ENCODE data around the gene VIPR2. TPM values are rescaled to one million over a fixed set of nuclear protein-coding genes. Genes with fewer than 3 reads are reported as not detected.
"Not testable (repeated sequence)": the region's sequence is repeated elsewhere in the genome, so short reads cannot be mapped to it uniquely, and the experiment has no call there.

Gene VIPR2
- total and polyA plus RNA-seq, 4 donors = 0.02 to 0.91 (median 0.73) TPM

- Histone ChIP-seq H3K36me3 (ENCODE audit: control insufficient read depth in 4 of 4, insufficient read depth in 4 of 4, low read length in 4 of 4) (no peaks in the 10 kb centered on the region), H3K4me1 (ENCODE audit: control insufficient read depth in 5 of 5, insufficient read depth in 5 of 5, low read length in 5 of 5) (no peaks in the 10 kb centered on the region), H3K4me3 (no peak overlapping the region), H3K27ac (ENCODE audit: low read depth in 1 of 2, low read length in 1 of 2) (no peak overlapping the region), H3K9me3 (ENCODE audit: control insufficient read depth in 4 of 4, insufficient read depth in 3 of 4, low read length in 3 of 4) (peaks cover 0 to 17% (median 10%) of the 10 kb centered on the region in 4 donors), H3K9ac (ENCODE audit: insufficient read depth in 1 of 2, low read length in 2 of 2) (no peak overlapping the region), H3K27me3 (ENCODE audit: control insufficient read depth in 3 of 3, insufficient read depth in 3 of 3, low read length in 2 of 3) (no peaks in the 10 kb centered on the region)
- 88 to 94% methylated on average over 17 of the region's 17 CpGs for WGBS, 2 donors
- DNase-seq = no peak
- no peak for ATAC-seq (ENCODE audit: insufficient read depth, low FRiP score)
- TF ChIP-seq CTCF (IDR thresholded peaks at IDR 0.05; ENCODE audit: control extremely low read depth, extremely low read depth) = no peak
Measured at GRCh38 chr7:159169391-159169790, 24.7 kb upstream of the VIPR2 start.

GRCh38 chr7:159167139-159167538 is 22.5 kb upstream of the VIPR2 start:
- H3K4me3 ChIP-seq = no peak overlapping the region

GRCh38 chr7:159166530-159166929 is 21.9 kb upstream of the VIPR2 start:
- H3K4me3 ChIP-seq = no peak overlapping the region
- peaks cover 0 to 15% (median 7%) of the 10 kb centered on the region in 4 donors for H3K9me3 ChIP-seq (ENCODE audit: control insufficient read depth in 4 of 4, insufficient read depth in 3 of 4, low read length in 3 of 4)
- no peaks in the 10 kb centered on the region for H3K36me3 ChIP-seq (ENCODE audit: control insufficient read depth in 4 of 4, insufficient read depth in 4 of 4, low read length in 4 of 4)
- no peak overlapping the region for H3K27ac ChIP-seq (ENCODE audit: low read depth in 1 of 2, low read length in 1 of 2)
- no peak overlapping the region for H3K9ac ChIP-seq (ENCODE audit: insufficient read depth in 1 of 2, low read length in 2 of 2)
- ATAC-seq (ENCODE audit: insufficient read depth, low FRiP score) = no peak
- TF ChIP-seq CTCF (IDR thresholded peaks at IDR 0.05; ENCODE audit: control extremely low read depth, extremely low read depth) = no peak
- no peak for DNase-seq
- H3K4me1 ChIP-seq (ENCODE audit: control insufficient read depth in 5 of 5, insufficient read depth in 5 of 5, low read length in 5 of 5) = no peaks in the 10 kb centered on the region
- H3K27me3 ChIP-seq (ENCODE audit: control insufficient read depth in 3 of 3, insufficient read depth in 3 of 3, low read length in 2 of 3) = no peaks in the 10 kb centered on the region
- WGBS, 2 donors = 64 to 65% methylated on average over 3 of the region's 3 CpGs

More at GRCh38 chr7:159167139-159167538, 22.5 kb upstream of the VIPR2 start:
- H3K36me3 ChIP-seq (ENCODE audit: control insufficient read depth in 4 of 4, insufficient read depth in 4 of 4, low read length in 4 of 4) = no peaks in the 10 kb centered on the region
- ATAC-seq (ENCODE audit: insufficient read depth, low FRiP score) (no peak), DNase-seq (no peak)
- no peak overlapping the region for H3K9ac ChIP-seq (ENCODE audit: insufficient read depth in 1 of 2, low read length in 2 of 2)
- WGBS, 2 donors = 86 to 89% methylated on average over 15 of the region's 15 CpGs
- no peaks in the 10 kb centered on the region for H3K27me3 ChIP-seq (ENCODE audit: control insufficient read depth in 3 of 3, insufficient read depth in 3 of 3, low read length in 2 of 3)
- peaks cover 0 to 15% (median 7%) of the 10 kb centered on the region in 4 donors for H3K9me3 ChIP-seq (ENCODE audit: control insufficient read depth in 4 of 4, insufficient read depth in 3 of 4, low read length in 3 of 4)
- TF ChIP-seq CTCF (IDR thresholded peaks at IDR 0.05; ENCODE audit: control extremely low read depth, extremely low read depth) = no peak
- H3K27ac ChIP-seq (ENCODE audit: low read depth in 1 of 2, low read length in 1 of 2) = no peak overlapping the region
- H3K4me1 ChIP-seq (ENCODE audit: control insufficient read depth in 5 of 5, insufficient read depth in 5 of 5, low read length in 5 of 5) = no peaks in the 10 kb centered on the region

GRCh38 chr7:159165352-159165751 is 20.7 kb upstream of the VIPR2 start:
- 93 to 96% methylated on average over 6 of the region's 6 CpGs for WGBS, 2 donors
- Histone ChIP-seq H3K4me3 (no peak overlapping the region), H3K36me3 (ENCODE audit: control insufficient read depth in 4 of 4, insufficient read depth in 4 of 4, low read length in 4 of 4) (no peaks in the 10 kb centered on the region), H3K4me1 (ENCODE audit: control insufficient read depth in 5 of 5, insufficient read depth in 5 of 5, low read length in 5 of 5) (no peaks in the 10 kb centered on the region), H3K9ac (ENCODE audit: insufficient read depth in 1 of 2, low read length in 2 of 2) (no peak overlapping the region), H3K27me3 (ENCODE audit: control insufficient read depth in 3 of 3, insufficient read depth in 3 of 3, low read length in 2 of 3) (no peaks in the 10 kb centered on the region), H3K27ac (ENCODE audit: low read depth in 1 of 2, low read length in 1 of 2) (no peak overlapping the region), H3K9me3 (ENCODE audit: control insufficient read depth in 4 of 4, insufficient read depth in 3 of 4, low read length in 3 of 4) (peaks cover 0 to 15% (median 6%) of the 10 kb centered on the region in 4 donors)
- no peak for TF ChIP-seq CTCF (IDR thresholded peaks at IDR 0.05; ENCODE audit: control extremely low read depth, extremely low read depth)
- DNase-seq (no peak), ATAC-seq (ENCODE audit: insufficient read depth, low FRiP score) (no peak)

- ATAC-seq (ENCODE audit: insufficient read depth, low FRiP score); DNase-seq; H3K4me3 ChIP-seq; H3K27me3 ChIP-seq (ENCODE audit: control insufficient read depth in 3 of 3, insufficient read depth in 3 of 3, low read length in 2 of 3); H3K27ac ChIP-seq (ENCODE audit: low read depth in 1 of 2, low read length in 1 of 2); H3K9ac ChIP-seq (ENCODE audit: insufficient read depth in 1 of 2, low read length in 2 of 2); H3K4me1 ChIP-seq (ENCODE audit: control insufficient read depth in 5 of 5, insufficient read depth in 5 of 5, low read length in 5 of 5); H3K36me3 ChIP-seq (ENCODE audit: control insufficient read depth in 4 of 4, insufficient read depth in 4 of 4, low read length in 4 of 4): not testable (repeated sequence)
- peaks cover 0 to 10% (median 4%) of the 10 kb centered on the region in 4 donors for H3K9me3 ChIP-seq (ENCODE audit: control insufficient read depth in 4 of 4, insufficient read depth in 3 of 4, low read length in 3 of 4)
- 85 to 94% methylated on average over 8 to 9 of the region's 11 CpGs for WGBS, 2 donors
Measured at GRCh38 chr7:159163703-159164301, 19.1 kb upstream of the VIPR2 start.

Data from lung (tissue), 12 donors.